Lower leg skin (tissue), 3 donors: Measurements from ENCODE around the gene SPINK4.

Experiments
- POLR2A ChIP-seq, 2 donors: fragments of 450-650 bp; IDR thresholded peaks; one replicate each; pipeline ENCODE4 v1.6.1; 2016 to 2017; ENCODE audit warnings: antibody characterized with exemption in 2 of 2, mild to moderate bottlenecking in 1 of 2, moderate library complexity in 1 of 2
- TF ChIP-seq, protein P1 (sequence below), 3 donors: fragments of 450-650 bp; IDR thresholded peaks; one replicate each; pipeline ENCODE4 v1.5.1; 2016; ENCODE audit warnings: antibody characterized with exemption in 3 of 3, mild to moderate bottlenecking in 3 of 3, moderate library complexity in 2 of 3

DNA sequence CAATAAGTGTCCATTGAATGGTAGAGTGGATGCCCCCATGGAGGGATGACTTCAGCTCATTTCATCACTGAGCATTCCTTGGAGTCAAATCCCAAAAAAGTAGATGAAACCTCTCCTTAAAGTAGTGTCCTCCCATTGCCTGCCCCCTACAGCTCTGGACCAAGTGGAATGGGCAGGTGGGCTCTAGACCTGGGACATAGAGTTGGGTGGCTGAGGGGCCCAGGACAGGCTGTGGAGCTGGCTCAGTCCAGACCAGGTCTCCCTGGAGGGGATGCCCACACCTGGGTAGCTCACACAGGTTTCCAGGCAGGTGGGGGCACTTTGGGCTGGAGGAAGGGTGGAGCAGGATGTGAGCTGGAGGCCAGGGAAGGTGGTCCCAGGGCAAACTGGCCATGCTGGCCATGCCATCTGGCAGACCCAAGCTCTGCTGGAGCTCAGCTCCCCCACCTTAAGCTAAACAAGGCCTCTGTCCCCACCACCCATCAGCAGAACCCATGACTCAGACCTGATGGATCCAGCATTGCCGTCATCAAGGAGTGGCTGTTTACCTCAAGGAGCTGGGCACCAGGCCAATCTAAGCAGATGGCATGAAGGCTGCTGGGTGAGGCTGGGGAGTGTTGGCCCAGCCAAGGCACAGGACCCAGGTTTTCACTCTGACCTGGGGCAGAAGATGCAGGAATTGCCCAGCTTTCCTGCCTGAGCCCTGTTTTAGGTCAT lies 6.2 kb upstream of the SPINK4 start:
- no peak for TF ChIP-seq POLR2A (IDR thresholded peaks at IDR 0.05)
- TF ChIP-seq, protein P1, sequence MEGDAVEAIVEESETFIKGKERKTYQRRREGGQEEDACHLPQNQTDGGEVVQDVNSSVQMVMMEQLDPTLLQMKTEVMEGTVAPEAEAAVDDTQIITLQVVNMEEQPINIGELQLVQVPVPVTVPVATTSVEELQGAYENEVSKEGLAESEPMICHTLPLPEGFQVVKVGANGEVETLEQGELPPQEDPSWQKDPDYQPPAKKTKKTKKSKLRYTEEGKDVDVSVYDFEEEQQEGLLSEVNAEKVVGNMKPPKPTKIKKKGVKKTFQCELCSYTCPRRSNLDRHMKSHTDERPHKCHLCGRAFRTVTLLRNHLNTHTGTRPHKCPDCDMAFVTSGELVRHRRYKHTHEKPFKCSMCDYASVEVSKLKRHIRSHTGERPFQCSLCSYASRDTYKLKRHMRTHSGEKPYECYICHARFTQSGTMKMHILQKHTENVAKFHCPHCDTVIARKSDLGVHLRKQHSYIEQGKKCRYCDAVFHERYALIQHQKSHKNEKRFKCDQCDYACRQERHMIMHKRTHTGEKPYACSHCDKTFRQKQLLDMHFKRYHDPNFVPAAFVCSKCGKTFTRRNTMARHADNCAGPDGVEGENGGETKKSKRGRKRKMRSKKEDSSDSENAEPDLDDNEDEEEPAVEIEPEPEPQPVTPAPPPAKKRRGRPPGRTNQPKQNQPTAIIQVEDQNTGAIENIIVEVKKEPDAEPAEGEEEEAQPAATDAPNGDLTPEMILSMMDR (IDR thresholded peaks at IDR 0.05), result no peak
